ENCODE data around the gene BABAM1.

- no peak for TF ChIP-seq CTCF (IDR thresholded peaks at IDR 0.05 in 2 of 3, conservative IDR thresholded peaks at IDR 0.05 in 1 of 3; ENCODE audit: control insufficient read depth in 2 of 3, extremely low read depth in 1 of 3, insufficient read depth in 1 of 3, low read depth in 3 of 3, low read length in 3 of 3)
- TF ChIP-seq, protein P1, sequence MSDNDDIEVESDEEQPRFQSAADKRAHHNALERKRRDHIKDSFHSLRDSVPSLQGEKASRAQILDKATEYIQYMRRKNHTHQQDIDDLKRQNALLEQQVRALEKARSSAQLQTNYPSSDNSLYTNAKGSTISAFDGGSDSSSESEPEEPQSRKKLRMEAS (IDR thresholded peaks at IDR 0.05; ENCODE audit: low read depth, low read length): no peak
Measured at GRCh38 chr19:17327654-17328516, 60.6 kb downstream of the BABAM1 start.

All from GM12878 (cell line).